Measurements from ENCODE around the gene GABRA5.
"Not testable (repeated sequence)": the region's sequence is repeated elsewhere in the genome, so short reads cannot be mapped to it uniquely, and the experiment has no call there.

GABRA5 gene

DNA sequence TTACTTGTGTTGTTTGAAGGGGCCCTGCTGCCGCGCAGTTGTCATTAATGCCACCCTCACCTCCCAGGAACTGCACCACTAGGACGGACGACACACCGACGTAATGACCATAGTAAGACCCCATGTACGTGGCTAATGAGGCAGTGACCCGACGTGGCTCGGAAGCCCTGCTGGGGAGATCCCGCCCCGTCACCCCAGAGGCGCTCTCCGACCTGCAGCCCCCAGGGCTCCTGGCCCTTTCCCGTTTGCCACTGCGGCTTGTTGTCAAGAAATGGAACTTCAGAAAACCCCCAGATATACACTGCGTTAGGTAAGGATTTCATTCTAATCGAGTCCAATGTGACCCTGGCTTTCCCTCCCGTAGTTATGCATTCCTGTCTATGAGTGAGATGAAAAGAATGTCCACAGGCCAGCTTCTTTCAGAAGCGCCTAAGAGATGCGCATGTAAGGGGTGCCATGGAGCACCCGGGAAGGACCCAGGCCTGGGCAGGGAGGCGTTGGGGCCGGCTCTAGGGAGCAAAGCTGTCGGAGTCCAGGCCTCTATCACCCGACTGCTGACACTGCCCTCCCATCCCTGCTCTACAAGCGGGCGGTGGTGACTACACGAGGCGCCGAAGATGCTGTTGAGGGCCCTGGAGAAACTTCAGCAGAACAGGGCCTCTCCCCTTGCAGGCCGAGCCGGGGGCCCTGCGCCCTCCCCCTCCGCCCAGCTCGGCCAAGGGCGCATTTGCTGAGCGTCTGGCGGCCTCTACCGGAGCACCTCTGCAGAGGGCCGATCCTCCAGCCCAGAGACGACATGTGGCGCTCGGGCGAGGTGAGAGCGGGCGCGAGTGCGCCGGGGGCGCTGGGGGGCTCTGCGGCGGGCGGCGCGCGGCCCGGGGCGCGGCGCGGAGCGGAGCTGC is at the start of gene GABRA5:
Gene GABRA5, plus strand, starts transcription at position 765 of the 902 bp plus-strand sequence. CDS start 2,187 bp downstream, outside the sequence.
- DNase-seq (ENCODE audit: low read depth), result no peak

DNA sequence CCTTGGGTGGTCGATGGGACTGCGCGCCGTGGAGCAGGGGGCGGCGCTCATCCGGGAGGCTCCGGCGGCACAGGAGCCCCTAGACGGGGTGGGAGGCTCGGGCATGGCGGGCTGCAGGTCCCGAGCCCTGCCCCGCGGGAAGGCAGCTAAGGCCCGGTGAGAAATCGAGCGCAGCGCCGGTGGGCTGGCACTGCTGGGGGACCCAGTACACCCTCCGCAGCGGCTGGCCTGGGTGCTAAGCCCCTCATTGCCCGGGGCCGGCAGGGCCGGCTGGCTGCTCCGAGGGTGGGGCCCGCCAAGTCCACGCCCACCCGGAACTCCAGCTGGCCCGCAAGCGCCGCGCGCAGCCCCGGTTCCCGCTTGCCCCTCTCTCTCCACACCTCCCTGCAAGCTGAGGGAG is 35.7 kb upstream of the GABRA5 start:
- not testable (repeated sequence) for DNase-seq (ENCODE audit: low read depth)

DNA sequence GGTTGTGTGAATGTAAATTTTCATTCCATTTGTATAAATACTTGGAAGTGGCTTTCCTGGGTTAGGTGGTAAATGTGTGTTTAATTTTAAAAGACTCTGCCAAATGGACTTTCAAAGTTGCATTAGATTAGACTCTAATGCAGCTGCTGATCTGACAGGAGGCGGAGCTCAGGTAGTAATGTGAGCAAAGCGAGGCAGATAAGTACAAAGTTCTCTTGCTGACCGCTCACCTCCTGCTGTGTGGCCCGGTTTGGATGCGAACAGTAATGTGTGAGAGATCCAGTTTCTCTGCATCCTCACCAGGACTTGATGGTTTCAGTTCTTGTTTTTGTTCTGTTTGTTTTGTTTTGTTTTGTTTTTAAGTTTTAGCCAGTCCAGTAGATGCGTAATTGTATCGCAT is 34.9 kb upstream of the GABRA5 start:
- DNase-seq (ENCODE audit: low read depth), result no peak

DNA sequence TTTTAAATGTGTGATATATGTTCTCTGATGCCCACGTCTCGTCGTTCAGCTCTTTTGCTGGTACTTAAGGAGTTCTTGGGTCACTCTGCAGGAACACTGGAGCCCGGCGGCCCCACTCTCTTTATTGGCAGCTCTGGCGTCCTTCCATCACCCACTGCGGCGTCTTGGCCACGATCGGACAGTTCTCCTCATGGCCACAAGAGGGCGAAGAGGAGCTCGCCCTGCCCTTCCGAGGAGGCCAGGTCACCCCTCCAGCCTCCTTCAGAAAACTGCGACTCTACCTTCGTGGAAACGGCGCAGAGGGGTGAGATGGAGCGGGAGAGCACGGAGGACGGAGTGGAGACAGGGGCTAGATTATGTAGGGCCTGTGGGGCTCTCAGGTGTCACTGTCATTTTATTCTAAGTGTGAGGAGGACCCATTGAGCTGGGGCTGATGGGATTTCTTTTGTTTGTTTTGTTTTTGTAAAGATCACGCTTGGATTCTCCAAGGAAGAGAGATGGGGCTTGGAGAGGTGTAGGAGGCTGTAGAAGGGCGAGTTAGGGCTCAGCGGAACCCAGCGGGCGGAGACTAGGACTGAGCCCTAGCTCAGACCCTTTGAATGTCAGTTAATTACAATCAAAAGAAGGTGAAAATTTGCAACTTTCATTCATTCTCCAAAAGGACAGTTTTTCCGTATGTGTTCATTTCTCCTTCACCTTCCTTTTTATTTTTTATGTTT is 28.0 kb upstream of the GABRA5 start:
- no peak for DNase-seq (ENCODE audit: low read depth)

DNA sequence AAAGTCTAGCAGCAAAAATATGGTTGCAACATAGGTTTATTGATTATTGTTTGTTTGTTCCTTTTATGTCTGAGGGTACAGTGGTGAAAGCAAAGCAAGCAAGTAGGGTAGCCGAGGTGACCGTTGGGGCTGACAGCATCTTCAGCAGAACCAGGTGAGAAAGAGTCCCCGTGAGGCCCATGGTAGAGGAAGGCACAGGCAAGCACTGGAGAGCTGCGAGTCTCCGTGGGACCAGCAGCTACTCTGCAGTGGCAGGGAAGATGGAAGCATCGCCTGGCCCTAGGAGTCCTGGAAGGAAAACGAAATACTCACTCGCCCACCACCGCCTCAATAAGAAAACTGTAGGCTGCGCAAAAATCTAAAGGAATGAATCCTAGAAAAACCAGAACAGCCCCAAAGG is 25.3 kb upstream of the GABRA5 start:
- DNase-seq (ENCODE audit: low read depth), result no peak

DNA sequence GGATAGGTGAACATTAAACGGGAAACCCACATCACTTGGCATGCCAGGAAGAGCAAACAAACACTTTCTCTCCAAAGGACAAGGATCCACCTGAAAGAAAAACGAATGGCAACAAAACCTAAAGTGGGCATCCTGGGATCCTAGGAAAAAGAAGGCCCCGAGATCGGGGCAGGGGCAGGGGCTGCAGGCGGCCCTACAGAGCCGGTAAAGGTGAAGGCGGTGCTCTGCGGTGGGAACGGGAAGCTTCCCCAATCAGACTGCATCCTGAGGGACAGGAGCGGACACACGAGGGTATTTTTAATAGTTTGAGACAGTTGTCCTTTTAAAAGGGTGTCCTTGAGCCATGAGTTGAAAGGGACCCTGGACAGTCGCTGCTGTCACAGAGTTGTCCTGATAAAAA is 24.9 kb upstream of the GABRA5 start:
- DNase-seq (ENCODE audit: low read depth), result no peak

DNA sequence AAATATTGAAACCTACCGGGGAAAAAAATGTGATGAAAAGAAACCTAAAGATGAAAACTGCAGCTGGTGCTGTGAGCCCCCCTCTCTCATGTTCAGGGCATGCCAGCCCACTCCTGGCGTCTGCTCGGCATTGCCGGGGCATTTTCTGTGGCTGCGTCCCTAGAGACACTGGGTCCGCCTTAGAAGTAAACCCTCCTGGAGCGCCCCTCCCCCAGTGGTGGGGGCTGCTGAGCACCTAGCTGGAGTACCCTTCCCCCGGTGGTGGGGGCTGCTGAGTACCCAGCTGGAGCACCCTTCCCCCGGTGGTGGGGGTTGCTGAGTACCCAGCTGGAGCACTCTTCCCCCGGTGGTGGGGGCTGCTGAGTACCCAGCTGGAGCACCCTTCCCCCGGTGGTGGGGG is 24.5 kb upstream of the GABRA5 start:
- no peak for DNase-seq (ENCODE audit: low read depth)

DNA sequence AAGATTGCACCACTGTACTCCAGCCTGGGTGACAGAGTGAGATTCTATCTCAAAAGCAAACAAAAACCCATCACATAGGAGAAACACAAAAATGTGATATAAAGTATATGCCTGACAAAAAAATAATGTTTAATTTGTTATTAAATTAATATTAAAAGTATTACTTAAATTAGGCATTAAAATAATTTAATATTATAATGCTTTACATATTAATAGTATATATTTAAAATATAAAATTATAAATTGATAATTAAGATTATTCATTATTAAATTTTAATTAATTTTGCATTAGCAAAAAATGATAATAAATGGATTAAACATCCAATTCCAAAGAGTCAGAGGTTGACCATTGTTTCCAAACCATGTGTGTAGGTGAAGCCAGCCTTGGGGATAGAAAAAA is 22.0 kb upstream of the GABRA5 start:
- no peak for DNase-seq (ENCODE audit: low read depth)

DNA sequence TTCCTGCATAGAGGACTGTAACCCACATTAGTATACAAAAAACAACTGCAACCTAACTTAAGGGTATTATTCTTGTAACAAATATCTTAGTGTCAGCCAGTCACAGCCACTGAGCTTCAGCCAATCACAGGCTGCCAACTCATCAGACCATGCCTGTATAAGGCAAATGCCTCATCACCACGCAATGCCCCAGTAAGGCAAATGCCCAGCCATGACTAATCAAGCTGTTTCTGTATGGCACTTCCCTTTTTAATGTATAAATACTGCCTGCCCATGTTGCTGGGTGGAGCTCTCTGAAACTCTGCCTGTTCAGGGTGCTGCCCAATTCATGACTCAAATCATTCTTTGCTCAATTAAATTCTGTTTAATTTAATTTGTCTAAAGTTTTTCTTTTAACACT is 18.4 kb upstream of the GABRA5 start:
- no peak for DNase-seq (ENCODE audit: low read depth)

DNA sequence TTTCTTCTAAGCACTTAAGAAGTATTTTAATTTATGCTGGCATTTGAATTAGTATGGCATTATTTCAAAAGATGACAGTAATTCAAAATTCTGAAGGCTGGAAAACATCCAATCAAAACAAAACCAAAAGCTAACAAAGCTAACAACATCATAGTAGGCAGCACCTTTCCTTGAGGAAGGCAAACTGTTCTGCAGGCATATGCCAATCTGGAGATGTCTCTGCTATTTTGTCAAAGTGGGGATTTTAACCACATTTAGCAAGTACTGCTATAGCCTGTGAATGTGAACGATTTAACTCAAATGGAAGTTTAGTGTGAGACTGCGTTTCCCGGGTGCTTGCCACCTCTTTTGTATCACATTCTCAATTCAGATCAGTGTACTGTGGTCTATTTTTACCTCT is 16.7 kb upstream of the GABRA5 start:
- no peak for DNase-seq (ENCODE audit: low read depth)

DNA sequence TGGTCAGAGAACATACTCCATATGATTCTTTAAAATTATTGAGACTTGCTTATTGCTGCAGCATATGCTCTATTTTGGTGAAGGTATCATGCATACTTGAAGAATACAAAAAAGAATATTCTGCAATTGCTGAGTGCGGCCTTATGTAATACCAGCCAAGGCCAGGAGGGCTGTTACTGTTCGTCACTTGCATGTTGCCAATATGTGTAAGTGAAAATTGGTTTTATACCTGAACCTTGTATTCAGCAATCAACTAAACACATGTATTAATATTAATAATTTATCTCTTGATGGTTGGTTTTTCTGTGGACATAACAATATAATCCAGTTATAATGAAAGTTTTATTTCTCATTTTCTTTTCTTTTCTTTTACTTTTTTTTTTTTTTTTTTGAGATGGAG is 13.9 kb upstream of the GABRA5 start:
- no peak for DNase-seq (ENCODE audit: low read depth)

DNA sequence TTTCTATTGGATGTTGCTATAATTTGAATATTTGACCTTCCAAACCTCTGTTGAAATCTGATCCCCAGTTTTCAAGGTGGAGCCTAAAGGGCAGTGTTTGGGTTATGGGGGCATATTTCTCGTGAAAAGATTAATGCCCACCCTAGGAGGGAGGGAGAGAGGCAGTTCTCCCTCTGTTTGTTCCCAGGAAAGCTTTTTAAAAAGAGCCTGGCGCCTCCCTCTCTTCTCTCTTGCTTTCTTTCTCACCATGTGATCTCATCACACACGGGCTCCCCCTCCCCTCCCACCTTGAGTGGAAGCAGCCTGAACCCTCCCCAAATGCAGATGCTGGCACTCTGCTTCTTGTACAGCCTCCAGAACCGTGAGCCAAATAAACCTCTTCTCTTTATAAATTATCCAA is 12.4 kb upstream of the GABRA5 start:
- no peak for DNase-seq (ENCODE audit: low read depth)

DNA sequence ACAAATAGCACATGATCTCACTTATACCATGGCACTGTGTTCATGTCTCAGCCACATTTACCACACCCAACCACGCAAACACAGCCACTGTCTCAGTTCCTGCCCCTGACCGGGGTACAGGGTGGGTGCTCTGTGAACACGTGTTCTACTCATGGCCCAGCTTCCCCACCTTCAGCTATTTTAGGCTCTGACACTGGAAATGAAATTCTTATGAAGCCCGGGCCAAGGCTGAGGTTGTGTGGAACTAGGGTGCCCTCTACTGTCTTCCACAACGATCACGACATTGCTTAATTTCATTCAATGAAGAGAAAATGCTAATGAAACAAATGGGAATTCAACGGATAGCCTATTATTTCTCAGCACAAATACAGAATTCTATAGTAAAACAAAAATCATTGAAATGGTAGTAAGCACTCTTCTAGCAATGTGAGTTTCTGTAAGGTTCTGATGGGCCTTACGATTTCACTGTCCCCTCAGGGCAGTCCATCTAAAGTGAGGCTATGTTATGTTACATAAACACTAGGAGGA is 2.1 kb upstream of the GABRA5 start:
- no peak for DNase-seq (ENCODE audit: low read depth)

DNA sequence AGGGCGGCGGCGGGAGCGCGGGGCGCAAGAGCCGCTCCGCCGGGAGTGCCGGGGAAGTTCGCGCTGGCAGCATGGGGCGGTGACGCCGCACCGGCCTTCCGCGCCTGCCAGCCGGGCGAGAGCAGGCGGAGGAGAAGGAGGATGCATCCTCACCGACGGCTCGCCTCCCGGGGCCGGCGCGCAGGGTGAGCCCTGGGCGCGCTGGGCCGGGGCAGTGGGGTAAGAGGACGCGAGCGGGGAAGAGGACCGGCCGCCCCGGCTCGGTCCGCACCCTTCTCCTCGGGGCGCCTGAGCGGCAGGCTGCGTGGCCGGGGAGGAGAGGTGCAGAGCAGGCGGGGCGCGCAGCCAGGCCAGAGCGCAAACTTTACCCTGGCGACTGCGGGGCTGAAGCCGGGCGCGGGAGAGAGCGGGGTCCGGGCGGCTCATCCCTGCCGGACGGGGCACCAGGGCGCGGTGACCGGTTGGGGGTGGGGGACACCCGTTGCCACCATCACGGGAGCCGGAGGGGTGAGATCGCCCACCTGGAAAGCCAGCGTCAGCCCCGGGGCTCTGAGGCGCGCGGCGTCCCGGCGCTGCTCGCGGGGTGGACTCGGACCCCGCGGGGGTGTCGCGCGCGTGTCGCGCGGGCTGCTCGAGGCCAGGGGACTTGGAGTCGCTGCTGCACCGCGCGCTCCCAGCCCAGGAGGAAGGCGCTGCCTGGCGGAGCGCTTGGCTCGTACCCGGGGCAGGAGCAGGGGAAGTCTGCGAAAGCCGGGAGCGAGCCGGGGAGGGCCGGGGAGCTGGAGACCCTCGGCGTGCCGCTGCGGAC is 542 bp downstream of the GABRA5 start:
- no peak for DNase-seq (ENCODE audit: low read depth)

DNA sequence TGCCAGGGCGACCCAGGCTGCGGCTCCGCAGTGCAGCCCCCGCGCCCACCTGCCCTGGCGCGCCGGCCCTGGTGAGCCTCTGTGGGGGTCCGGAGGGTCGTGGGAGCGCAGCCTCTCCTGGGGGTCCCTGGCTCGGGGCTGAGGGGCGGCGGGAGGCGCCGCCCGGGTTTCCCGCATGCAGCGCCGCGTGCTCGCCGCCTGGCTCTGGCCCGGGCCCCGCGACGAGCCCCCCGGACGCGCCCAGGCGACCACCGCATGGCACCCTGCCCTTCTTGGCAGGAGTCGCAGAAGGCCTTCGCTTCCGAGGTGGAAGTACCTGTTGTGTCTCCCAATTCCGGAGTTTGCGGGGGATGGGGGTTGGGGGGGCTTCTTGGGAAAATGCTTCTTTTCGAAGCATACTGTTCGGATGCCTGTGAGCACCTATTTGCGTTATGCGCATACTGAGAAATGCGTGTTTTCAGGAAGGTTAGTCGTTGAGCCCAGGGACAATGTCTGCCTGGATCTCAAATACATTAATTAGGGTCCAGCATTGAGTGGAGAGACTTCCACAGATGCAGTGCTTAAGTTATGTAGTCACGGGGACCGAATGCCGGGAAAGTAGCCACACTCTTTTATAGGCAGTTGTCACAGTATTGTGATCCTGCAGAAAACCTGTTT is 1.3 kb downstream of the GABRA5 start:
- no peak for DNase-seq (ENCODE audit: low read depth)

DNA sequence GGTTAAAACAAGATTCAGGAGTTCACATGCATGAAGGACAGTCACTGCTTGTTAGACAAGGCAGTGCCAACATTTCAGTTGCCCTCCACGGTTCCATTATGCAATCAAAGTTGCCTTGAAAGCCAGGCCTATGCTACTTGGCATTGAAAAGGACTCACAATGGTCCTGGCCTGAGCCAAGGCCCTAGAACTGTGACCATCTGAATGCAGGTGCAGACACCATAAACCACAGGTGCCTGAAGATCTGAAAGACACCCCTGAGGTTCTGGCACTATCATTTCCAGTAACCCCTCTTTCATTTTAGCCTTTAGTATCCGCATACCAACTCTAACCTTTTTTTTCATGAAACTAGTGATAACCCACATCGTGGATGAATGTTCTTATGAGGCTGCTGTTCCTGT is 2.8 kb downstream of the GABRA5 start:
- DNase-seq (ENCODE audit: low read depth), result no peak

DNA sequence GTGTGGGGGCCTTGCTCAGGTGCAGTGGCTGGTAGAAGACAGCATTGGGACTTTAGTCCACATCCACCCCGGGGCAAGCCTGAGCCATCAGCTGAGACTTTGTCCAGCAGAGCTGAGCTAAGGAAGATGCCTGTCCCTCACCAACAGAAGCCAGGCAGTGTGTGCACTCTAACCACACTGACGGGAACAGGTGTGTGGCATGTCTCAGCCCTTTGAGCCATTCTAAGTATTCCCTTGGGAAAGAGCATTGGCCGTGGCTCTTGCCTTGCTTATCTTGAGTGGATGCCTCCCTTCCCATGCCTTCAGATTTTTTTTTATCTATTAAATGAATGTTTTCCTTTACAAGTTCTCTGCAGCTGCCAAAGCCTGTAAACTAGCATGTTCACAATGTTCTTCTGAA is 3.5 kb downstream of the GABRA5 start:
- no peak for DNase-seq (ENCODE audit: low read depth)

DNA sequence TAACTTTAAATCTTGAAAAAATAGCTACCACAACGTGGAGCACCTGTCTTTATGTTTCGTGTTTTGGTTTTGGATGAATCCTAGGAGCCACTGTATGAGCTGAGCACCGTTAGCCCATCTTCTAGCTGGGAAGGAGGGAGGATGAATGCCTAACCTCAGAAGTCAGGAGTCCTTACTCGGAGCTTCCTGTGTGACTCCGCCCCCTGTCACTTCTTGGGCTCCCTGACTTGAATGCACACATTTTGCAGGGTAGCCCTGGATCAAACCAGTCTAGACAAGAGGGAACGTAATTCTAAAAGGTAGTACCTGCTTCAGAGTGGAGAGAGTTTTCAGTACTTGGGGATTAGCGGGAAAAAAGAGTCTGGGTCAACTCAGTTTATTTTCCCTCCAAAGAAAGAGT is 5.3 kb downstream of the GABRA5 start:
- no peak for DNase-seq (ENCODE audit: low read depth)

DNA sequence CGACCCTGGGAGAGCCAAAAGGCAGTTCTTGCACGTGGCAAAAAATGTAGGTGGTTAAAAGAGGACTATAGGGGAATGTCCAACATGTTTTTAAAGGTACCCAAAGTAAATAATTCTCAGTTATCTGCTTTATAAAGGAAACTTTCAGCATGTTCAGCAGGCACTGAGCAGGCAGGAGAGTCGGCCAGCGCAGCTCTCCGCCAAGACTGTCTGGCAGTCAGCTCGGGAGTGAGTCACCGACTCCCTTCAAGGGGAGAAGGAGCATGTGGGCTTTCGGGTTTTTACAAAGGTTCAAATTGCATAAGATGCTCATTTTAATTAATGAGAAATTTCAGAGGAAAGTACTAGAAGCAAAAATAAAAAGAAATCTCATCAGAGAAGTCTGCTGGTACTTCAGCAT is 7.0 kb downstream of the GABRA5 start:
- no peak for DNase-seq (ENCODE audit: low read depth)

DNA sequence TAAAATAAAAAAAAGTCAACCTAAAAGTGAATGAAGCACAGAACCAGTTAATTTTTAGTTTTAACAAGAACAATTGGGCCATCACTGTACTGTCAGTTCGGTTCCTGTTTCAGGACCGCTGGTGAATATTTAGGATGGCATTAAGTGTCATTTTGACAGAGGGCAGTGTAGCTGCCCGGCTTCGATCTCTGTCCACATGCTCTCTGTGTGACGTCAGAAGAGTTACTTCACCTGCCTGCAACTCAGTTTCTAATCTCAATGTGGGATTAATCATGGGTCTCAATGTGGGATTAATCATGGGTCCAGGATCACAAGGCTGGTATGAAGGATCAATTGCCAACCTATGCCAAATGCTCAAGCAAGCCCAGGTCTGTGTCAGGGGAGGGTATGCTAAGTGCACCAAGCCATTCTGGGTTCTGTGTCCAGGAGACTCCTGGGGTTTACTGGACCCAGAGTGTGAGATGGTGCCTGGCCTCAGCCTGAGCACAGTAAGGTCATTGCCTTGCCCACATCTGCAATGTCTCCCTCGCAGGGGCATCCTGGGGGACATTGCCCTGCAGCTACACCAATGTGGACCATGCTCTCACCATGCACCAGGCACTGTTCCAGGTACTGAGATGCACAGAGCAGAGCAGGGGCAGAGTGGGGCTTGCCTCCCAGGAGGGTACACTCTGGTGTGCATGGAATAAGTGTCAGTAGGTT is 8.1 kb downstream of the GABRA5 start:
- no peak for DNase-seq (ENCODE audit: low read depth)

DNA sequence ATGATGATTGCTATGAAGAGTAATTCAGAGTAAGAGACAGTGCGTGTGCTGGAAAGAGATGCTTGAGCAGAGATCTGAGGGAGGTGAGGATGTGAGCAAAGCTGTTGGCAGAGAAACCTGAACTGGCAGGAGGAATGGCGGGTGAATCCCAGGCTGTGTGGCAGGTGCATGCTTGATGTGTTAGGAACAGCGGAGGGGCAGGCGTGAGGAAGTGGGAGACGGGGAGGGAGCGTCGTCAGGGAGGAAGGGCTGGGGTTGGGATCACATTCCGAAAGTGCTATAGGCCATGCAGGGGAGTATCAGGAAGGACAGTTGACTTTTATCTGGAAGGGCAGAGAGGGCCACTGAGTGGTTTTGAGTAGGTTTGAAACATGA is 8.6 kb downstream of the GABRA5 start:
- no peak for DNase-seq (ENCODE audit: low read depth)
